Bronchial smooth muscle cell (primary cell): Measurements from ENCODE around the gene SOCS1. TPM values are rescaled to one million over a fixed set of nuclear protein-coding genes. Genes with fewer than 3 reads are reported as not detected.

Experiments used
- total RNA-seq: library from RNA; depleted of rRNA; stranded (reverse); fragments of >200 nt; gene quantifications from 2 replicates; pipeline ENCODE4 v1.2.1, GENCODE V29; 2014

The SOCS1 gene, protein sequence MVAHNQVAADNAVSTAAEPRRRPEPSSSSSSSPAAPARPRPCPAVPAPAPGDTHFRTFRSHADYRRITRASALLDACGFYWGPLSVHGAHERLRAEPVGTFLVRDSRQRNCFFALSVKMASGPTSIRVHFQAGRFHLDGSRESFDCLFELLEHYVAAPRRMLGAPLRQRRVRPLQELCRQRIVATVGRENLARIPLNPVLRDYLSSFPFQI
- total RNA-seq: 6.0 and 9.8 TPM in 2 replicates

DNA sequence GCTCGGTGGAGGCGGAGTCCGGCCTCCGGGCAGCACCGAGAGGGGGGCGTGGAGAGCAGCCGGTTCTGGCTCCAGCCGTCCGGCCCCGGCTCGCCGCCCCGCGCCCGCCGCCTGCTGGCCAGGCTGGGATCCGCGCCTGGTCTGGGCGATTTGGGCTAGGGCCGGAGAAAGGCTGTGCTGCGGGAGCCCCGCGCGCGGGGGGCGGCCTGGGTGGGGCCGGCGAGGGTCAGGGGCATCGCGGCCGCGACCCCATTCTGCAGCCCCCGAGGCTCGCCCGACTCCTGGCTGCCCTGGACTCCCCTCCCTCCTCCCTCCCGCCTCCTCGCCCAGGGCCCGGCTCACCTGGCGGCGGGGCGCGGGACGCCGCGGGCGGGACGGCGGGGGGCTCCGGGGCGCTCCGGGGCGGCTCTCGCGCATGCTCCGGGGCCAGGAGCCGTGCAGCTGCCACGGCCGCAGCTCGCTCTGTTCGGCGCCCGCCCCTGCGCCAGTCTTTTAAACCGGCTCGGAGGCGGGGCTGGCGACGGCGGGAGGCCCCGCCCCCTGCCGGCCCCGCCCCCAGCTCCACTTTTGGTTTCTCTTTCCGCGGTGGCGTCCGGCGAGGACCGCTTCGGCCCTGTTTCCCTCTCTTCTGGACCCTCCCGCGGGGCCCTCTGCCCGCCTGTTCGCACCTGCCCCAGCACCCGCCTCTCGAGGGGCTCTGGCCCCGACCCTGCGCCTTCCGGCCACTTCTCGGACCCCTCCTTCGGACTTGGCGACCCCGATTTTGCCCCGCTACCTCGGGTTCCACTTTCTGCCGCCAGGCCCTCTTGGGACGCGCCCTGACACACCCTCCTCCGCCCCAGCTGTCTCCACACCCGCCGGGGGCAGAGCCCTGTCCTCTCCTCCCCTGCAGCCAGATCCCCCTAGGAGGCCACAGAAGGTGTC is at the start of gene SOCS1:
Gene SOCS1 (minus strand): TSS at position 468 of the 924 bp plus-strand sequence. CDS start 726 bp downstream, outside the sequence.

DNA sequence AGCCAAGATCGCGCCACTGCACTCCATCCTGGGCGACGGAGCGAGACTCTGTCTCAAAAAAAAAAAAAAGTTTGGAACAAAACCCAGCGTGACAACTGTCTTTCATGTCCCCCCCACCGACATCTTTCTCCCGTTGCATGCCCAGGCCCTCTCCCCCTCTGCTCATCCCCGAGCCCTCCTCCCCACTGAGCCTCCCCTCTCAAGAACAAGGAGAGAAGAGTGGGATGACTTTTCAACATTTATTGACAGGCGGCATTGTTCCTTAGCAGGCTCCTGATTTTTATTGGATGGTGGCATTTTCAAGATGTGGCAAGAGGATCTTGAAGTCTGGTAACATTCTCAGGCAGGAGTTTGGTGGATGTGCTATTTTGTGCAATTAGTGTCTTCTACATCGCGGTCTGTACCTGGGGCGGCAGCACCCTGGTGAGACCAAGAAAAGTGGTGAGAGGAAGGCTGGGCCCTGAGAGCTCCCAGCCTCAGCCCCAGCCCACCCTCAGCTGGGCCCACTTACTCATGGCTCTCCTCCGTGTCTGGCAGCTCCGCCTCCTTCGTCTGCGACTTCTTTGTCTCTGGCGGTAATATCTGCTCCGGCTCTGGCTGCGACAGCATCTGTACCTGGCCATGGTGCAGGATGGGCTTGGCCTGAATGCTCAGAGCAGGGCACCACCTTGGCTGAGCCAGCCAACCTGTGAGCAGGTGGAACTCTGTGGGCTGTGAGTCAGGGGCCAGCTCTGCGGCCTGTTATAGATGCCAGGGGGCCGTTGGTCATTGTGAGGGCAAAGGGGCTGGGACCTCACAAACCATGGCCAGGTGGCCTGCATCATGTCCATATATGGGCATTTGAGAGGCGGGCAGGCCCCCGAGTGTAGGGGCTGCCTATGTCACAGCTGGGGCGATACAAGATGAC is 24.9 kb upstream of the SOCS1 start, which contains the start of gene PRM1:
Gene PRM1 (minus strand): TSS at position 715 of the 907 bp plus-strand sequence. CDS start 92 bp downstream, at position 623.

DNA sequence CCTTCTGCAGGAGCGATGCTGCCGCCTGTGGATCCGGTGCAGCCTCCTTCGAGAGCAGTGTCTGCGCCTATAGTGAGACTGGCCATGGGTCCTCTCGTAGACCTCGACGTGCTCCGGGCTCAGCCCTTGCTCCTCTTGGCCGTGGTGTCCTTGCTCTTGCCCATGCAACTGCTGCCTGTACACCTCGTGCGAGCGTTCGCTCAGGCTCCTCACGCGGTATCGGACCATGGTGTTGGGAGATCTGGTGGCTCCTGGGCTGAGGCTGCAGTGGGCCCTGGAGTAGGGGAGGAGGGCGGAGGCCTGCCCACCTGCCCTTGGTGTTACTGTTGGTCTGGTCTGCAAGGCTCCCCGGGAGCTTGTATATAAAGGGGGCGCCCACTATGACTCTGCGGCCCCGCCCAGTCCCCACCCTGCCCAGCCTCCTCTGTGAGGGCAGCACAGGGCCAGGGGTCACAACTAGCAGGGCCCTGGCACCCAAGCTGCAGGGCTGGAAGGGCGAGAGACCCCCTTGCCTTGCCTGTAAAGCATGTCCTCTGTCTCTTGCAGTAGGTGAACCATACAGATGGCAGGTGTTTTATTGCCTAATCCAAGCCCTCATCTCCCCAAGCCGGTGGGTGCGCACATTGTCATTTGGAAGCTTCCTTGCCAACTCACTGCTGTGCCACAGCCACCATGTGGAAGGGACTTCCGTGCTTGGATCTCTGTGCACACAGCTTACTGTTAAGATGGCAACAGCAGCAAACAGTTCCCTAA is 20.3 kb upstream of the SOCS1 start, which contains the start of gene PRM2:
Gene PRM2 (minus strand): TSS at position 338 of the 753 bp plus-strand sequence. CDS start 110 bp downstream, at position 228.

DNA sequence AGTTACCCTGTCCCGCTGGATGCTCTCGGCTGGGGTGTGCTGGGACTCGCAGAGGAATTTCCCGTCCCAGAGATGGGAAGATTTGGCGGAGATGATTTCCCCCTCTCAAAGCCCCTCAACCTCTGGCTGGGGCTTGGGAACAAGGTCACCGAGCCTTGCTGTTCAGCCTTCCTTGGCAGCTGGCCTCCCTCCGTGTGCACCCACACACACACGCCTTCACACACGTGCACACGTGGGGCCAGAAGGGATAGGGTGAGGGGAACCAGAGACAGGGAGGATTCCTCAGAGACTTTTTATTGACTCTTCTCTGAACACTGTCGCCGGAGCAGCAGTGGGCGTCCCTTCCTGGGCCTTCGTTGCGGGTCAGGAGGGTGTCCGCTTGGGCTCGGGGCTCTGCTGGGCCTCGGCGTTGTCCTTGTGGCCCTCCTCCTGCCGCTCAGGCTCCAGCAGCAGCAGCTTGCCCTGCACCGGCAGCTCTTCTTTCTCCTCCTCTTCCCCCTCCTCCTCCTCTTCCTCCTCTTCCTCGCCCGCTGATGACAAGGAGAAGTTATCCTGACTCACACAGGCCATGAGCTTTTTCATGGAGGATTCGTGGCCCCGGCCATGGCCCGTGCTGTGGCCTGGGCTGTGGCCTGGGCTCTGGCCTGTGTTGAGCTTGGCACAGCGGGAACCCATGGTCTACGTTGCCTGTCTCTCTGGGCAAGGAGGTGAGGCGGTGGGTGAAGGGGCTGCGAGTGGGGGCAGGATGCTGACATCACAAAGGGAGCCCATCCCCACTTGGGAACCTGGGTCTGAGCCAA is 17.1 kb upstream of the SOCS1 start, which contains the start of gene PRM3:
Gene PRM3 (minus strand): TSS at position 709 of the 800 bp plus-strand sequence. CDS start 34 bp downstream, at position 675.

DNA sequence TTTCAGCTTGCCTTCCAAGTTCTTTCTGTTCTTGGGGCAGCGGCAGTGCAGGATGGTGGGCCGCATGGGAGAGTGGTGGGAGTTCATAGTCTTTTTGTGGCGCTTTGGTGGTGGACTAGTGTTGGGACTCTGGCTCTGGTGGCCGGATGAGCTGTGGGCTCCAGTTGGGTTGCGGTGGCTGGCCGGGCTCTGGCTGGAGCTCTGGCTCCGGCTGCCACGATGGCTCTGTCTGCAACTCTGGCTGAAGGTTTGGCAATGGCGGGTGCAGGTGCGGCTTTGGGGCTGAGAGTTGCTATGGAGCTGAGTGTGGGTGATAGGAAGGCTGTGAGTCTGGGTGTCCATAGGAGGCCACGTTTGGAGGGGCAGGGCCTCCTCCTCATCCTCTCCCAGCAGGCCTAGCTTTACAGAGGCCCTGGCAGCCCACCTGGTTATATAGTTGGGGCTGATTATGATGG is 12.9 kb upstream of the SOCS1 start, which contains the start of gene TNP2:
Gene TNP2 (minus strand): TSS at position 405 of the 455 bp plus-strand sequence. CDS start 63 bp downstream, at position 342.

Other genes with a start within 250 kb of the SOCS1 start
- gene TNP2, start 13.1 kb upstream of the SOCS1 start, total RNA-seq: not detected in 2 replicates
- not detected in 2 replicates for gene PRM3, start 17.4 kb upstream of the SOCS1 start, total RNA-seq
- not detected in 2 replicates for gene PRM2, start 20.3 kb upstream of the SOCS1 start, total RNA-seq
- gene PRM1, start 25.1 kb upstream of the SOCS1 start, total RNA-seq: not detected in 2 replicates
- gene RMI2, start 89.3 kb upstream of the SOCS1 start, total RNA-seq: 1.5 and 6.1 TPM in 2 replicates